Ramos (cell line): ENCODE data around the gene PEAK3.
"Not testable (repeated sequence)": the region's sequence is repeated elsewhere in the genome, so short reads cannot be mapped to it uniquely, and the experiment has no call there.

Source experiments
- in situ Hi-C: fragments of 300-500 bp; cut with MboI; formaldehyde crosslinking; loops from one replicate; pipeline ENCODE4 v1.14.3; 2022; ENCODE audit warnings: low sequenced_read_pairs; ENCODE audit not compliant: unreplicated experiment

Gene PEAK3

DNA sequence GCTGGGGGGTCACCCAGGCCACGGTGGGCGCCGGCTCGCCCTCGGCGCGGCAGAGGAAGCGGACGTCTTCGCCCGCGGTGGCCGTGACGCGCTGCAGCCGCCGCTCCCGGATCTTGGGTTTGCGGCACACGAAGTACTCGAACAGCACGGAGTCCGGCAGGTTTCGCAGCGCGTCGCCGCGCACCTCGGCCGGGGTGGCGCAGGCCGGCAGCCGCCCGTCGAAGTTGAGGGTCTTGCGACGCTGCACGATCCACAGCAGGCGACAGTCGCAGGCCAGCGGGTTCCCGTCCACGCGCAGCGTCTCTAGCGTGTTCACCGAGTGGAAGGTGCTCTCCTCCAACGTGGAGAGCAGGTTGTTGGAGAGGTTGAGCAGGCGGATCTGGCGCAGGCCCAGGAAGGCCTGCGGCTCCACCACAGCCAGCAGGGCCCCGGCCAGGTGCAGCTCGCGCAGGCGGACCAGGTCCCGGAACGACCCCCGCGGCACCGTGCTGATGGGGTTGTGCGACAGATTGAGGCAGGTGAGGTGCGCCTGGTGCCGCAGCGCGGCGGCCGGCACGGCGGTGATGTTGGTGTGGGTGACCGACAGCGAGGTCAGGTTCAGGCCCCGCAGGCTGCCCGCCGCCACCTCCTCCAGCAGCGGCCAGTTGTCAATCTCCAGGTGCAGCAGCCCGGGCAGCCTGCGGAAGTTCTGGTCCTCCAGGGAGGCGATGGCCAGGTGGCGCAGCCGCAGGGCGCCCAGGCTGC, 8.6 kb upstream of the PEAK3 start:
- in situ Hi-C loops: no loop called here

DNA sequence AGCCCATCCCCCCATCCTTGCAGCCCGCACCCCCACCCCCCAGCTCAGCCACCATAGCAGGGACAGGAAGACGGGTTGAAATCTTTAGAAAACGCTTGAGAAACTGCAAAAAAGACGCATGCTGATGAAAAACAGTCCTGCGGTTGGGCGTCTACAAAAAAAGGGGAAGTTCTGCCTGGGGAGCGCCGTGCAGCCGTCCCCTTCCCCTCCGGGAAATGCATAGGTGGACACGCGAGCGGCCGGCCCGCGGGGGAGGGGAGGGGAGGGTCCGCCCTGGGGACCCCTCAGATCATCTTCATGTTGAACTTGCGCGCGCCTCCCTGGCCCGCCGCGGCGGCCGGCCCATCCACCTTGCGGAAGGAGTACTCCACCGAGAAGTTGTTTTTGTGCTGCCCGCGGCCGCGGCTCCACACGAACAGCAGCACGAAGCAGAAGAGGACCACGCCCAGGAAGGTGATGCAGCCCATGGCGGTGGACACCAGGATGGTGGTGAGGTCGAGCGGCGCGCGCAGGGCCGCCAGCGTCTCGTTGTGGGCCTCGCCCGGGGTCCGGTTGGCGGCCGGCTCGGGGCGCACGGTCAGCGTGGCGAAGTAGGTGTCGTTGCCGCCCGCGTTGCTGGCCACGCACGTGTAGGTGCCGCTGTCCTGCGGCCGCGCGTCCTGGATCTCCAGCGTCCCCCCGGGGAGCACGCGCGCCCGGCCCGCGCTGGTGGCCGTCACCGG, 7.9 kb upstream of the PEAK3 start:
- in situ Hi-C loops: no loop called here

DNA sequence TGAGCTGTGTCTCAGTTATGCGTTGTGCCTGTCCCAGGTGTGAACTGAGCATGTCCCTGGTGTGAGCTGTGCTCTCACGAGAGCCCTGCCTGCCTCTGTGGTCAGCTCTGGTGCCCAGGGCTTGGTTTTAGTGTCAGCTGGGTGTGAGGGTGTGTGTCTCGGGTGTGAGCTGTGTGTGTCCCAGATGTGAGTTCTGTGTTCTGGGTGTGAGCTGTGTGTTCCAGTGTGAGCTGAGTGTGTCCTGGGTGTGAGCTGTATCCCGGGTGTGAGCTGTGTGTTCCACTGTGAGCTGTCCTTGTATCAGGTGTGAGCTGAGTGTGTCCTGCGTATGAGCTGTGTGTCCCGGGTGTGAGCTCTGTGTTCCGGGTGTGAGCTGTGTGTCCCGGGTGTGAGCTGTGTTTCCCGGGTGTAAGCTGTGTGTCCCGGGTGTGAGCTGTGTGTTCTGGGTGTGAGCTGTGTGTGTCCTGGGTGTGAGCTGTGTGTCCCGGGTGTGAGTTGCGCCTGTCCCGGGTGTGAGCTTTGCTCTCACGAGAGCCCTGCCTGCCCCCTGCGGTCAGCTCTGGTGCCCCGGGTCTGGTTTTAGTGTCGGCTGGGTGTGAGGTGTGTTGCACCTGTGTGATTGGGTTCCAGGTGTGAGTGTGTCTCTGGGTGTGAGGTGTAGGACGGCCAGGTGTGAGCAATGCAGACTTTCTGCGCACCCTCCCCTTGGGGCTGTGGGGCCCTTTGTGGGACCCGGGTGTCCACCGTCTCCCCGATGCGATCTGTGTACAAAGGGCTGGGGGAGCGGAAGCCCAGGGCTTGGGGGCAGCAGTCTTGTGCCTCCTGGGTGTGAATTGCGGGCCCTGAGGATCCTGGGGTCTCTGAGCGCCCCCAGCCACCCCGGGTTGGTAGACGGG, 7.1 kb upstream of the PEAK3 start:
- in situ Hi-C loops: no loop called here

DNA sequence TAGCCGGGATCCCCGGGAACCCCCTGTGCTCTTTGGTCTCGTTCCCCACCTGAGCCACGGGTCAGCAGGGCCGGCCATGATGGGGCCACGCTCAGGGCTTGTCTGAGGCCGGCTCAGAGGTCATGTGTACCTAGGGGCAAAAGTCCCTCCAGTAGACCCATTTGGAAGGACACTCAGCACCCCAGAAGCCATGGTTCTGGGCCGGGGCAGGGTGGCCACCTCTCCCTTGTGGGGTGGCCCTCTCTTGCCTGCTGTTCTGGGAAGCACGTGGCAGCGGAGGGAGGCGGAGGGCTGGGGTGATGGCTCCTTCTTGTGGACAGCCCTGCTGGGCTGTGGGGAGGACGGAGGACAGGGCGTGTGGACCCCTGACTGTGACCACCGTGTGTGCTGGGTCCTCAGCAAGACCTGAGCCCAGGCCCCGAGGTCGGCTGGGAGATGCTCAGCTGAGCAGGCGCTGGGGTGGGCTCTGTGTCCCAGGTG, 6.4 kb upstream of the PEAK3 start:
- in situ Hi-C loops: no loop called here

DNA sequence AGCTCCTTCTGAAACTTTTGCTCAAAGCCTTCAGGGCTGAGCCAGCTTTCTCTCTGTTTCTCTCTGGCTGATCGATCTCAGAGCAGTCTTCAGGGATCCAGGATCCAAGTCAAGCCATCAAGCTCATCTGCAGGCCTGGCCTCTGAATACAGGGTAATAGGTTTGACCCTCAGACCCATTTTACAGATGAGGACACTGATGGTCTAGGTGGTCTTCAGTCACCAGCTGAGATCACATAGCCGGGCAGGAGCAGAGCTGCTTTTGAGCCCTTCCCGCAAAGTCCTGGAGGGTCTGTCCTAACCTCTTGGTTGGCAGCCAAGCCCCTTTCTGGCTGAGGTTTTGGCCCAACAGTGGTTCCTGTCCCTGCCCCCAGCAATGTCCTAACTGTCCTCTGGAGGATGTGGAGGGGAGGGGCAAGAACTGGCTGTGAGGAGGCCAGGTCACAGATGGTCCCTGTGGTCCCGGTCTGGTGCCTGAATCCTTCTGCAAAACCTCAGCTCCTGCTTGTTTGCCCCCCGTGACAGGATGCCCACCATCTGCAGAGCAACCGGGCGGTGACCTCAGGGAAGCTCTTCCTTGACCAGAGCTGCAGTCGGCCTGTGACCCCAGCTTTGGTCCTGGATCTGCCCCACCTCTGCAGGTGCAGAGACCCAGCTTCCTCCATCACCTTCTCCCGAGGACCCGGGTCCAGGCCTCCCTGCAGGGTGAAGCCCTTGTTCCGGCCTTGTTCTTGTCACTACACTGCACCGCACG, 5.8 kb upstream of the PEAK3 start:
- in situ Hi-C loops: no loop called here

DNA sequence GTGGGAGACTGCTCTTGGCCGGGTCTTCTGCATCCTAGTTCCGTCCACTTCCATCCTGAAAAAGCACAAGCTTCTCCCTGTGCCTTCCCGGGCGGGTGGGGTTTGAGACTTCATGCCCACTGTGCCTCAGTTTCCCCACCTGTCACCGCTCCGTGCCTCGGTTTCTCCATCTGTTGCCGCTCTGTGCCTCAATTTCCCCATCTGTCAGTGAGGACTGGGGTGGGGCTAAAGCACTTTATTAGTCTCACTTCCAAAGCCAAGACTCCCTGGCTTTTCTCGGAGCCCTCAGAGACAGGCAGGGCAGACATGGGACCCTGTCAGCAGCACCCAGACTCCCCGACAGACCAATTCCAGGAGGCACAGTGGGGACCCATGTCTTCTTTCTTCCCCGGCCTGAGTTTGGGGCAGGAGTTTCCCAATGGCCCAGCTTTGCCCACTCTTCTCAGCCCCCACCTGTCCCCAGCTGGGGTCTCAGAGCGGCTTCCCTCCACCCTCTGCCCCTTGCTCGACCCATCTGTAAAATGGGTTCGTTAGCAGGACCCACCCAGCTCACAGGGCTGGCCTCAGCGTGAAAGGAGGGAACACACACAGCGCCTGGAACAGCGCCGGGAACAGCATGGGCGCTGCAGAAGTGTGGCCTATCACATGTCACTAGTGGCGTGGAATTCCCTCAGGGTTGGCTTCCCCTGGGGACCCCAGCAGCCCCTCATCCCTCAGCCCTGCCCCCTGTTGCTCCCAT, 4.6 kb upstream of the PEAK3 start:
- in situ Hi-C loops: no loop called here

DNA sequence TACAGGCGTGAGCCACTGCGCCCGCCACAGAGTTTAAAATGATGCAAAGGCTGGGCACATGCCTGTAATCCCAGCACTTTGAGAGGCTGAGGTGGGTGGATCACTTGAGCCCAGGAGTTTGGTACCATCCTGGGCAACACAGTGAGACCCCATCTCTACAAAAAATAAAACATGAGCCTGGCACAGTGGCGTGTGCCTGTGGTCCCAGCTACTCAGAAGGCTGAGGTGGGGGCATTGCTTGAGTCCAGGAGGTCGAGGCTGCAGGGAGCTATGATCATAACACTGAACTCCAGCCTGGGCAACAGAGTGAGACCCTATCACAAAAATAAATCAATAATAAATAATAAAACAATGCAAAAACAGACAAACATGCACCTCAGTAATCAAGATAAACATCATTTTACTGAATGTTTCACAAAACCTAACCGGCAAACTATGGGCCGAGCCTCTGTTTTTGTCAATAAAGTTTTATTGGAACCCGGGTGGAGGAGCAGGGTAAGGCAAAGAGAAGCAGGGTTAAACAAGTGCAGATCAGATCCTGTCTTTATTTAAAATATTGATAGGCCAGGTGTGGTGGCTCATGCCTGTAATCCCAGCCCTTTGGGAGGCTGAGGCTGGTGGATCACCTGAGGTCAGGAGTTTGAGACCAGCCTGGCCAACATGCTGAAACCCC, 2.0 kb upstream of the PEAK3 start:
- in situ Hi-C loops: no loop called here

DNA sequence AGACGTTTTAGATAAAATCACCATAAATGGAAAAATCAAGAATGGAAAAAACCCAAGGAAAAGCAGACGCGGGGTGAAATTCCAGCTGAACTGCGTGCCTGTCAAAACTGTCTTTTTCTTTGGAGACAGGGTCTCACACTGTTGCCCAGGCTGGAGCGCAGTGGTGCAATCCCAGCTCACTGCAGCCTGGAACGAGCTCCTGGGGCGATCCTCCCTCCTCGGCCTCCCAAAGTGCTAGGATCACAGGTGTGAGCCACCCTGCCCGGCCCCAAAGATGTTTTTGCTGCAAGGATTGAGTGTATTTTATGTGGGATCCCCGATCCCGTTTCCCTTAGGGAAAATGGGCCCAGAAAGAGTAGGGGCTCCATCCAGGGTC, 875 bp upstream of the PEAK3 start:
- in situ Hi-C loops: no loop called here

DNA sequence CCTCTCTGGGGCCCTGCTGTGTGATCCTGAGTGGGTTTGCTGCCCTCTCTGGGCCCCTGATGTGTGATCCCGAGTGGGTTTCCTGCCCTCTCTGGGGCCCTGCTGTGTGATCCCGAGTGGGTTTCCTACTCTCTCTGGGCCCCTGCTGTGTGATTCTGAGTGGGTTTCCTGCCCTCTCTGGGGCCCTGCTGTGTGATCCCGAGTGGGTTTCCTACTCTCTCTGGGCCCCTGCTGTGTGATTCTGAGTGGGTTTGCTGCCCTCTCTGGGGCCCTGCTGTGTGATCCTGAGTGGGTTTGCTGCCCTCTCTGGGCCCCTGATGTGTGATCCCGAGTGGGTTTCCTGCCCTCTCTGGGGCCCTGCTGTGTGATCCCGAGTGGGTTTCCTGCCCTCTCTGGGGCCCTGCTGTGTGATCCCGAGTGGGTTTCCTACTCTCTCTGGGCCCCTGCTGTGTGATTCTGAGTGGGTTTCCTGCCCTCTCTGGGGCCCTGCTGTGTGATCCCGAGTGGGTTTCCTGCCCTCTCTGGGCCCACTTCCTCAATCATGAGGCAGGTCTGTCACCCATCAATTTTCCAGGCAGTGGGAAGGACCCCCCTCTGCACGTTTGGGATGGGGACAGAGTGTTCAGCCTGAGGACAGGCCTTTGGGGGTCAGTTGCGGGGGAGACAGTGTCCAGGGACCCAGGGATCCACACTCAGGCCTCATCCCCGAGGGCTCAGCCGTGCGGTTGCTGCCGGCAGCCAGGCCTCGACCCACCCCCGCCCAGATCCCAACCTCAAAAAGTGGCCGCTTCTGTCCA, 512 bp downstream of the PEAK3 start:
- in situ Hi-C loops: not testable (repeated sequence)

DNA sequence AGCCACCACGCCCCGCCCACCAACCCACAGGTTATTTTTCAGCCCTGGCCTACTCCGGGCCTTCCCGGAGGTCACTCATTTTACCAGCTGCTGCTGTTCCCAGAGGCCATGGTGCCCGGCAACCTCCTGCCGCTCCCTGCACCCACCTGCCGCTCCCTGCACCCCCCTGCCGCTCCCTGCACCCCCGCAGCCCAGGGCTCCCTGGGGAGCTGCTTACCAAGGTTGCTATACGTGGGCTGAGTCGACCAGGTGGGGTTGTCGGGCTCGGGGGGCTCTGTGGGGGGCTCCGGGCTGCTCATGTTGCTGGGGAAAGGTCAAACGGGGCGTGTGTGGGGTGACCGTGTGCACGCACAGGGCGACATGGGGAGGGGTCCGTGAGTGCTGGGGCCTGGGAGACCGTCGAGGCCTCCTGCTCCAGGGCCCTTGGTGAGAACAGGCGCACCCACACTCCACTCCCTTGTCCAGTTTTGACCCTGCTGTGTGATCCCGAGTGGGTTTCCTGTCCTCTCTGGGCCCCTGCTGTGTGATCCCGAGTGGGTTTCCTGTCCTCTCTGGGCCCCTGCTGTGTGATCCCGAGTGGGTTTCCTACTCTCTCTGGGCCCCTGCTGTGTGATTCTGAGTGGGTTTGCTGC, 1.2 kb downstream of the PEAK3 start:
- in situ Hi-C loops: no loop called here

DNA sequence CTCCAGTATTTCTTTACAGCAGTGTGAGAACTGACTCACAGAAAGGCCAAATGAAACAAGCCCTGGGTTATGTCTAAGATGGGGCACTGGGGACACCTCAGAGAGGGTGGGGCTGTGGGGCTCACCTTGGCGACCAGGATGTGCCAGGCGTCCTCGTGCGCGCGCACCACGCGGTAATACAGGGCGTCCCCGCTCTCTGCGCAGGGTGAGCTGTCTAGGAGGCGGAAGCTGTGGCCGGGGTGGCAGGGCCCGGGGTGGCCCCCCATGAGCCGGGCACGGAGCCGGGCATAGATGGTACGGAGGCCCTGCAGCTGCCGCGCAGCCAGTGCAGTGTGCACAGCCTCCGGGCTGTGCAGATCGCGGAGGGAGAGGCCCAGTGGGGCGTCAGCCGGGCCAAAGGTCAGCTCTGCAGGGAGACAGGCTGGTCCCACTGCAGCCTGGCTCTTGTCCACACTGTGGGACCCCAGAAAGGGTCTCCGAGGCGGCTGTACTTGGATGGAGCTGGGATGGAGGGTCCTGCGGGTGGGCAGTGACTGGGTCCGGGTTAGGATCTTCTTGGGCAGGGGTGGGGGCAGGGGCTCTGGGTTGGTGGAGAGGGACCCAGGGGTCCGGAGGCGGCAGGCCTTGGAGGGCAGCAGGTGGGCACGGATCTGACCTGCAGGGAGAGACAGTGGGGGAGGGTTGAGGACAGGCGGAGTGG, 3.4 kb downstream of the PEAK3 start:
- in situ Hi-C loops: no loop called here

DNA sequence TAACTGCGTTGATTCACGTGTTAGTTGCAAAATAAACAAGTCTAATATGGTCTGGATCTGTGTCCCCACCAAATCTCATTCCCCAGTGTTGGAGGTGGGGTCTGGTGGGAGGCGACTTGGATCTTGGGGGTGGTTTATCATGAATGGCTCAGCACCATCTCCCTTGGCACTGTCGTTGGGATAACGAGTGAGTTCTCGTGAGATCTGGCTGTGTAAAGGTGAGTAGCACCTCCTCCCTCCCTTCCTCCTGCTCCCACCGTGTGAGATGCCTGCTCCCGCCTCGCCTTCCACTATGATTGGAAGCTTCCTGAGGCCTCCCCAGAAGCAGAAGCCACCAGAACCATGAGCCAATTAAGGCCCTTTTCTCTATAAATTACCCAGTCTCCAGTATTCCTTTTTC, 4.8 kb downstream of the PEAK3 start:
- in situ Hi-C loops: no loop called here

DNA sequence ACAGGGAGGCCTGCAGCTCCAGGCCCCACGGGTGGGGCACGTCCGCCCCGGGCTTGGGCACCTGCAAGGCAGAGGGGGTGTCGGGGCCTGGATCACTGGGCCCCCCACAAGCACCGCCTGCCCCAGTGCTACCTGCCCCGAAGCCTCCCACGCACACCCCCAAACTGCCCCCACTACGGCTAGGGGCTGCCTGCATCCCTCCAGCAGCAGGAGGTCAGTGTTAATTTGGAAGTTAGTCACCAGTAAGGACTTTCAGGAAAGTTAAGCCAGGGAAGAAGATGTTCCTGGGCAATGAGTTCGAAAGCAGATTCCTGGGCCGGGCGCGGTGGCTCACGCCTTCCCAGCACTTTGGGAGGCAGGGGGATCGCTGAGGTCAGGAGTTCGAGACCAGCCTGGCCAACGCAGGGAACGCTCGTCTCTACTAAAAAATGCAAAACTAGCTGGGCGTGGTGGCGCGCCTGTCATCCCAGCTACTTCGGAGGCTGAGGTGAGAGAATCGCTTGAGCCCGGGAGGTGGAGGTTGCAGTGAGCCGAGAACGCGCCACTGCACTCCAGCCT, 5.5 kb downstream of the PEAK3 start:
- in situ Hi-C loops: no loop called here

DNA sequence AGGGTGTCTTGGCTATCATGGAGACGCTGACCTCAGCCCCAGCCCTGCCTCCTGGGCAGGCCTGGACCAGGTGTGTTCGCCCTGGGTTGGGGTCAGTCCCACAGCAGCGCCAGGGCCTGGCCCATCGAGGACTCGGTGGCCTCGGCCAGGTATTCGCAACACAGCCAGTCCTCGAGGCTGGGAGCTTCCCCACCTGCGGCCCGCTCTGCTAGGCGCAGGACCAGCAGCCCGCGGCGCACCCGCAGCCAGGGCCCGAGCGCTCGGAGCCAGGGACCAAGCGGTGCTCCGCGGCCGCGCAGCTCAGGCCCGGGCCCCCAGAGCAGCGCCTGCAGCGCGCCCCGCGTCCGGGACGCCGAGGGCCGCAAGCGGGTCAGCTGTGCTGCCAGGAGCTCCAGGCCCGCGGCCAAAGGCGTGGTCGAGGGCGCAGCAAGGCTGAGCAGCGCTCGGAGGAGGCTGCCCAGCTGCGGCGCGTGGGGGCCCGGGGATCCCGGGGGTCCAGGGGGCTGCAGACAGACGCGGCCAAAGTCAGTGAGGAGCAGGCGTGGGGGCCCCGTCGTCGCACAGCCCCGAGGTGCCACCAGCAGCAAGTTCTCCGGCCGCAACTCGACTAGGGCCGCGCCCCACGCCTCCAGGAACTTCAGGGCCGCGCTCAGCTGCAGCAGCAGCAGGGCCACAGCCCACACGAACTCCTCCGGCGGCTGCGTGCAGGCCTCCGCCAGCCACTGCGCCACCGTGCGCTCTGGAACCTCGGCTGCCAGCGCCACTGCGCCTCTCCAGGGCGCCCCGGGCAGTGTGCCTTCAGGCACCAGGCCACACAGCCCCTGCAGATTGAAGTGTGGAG, 6.2 kb downstream of the PEAK3 start:
- in situ Hi-C loops: no loop called here

DNA sequence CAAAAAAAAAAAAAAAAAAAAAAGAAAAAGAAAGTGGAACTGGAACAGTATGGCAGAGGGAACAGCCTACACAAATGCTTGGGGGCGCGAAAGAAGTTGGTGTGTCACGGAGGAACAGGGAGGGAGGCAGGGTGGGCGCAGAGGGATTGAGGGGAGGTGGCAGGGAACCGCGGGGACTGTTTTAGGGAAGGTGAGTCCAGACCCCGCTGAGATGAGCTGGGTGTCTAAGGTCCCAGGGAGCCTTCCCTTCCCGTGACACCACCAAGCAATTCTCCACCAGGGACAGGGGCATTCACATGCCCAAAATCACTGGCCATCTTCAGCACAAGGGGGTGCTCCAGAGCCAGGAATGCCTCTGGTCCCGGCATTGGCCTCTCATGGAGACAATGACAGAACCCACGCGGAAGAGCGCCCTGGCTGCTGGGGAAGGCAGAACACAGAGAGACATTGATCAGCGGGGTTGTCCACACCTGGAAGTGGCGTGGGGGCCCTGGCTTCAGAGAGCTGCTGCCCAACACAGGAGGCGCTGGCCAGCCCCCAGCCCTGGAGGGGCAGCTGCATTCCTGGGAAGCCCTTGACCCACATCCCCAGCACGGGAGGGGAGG, 6.9 kb downstream of the PEAK3 start:
- in situ Hi-C loops: no loop called here
